Astrocyte (in vitro differentiated cells and primary cell): Measurements from ENCODE around the gene GZMM.

Source experiments
- EZH2 ChIP-seq: IDR thresholded peaks from 2 replicates; pipeline ENCODE4 v1.6.1; 2012; ENCODE audit warnings: mild to moderate bottlenecking, low read length, inconsistent platforms; ENCODE audit not compliant: insufficient read depth
- TF ChIP-seq, protein P1 (sequence below): IDR thresholded peaks from 2 replicates; pipeline ENCODE4 v1.5.1; 2011; ENCODE audit warnings: low read depth, mild to moderate bottlenecking, inconsistent platforms, low read length, moderate library complexity; ENCODE audit not compliant: insufficient read depth

DNA sequence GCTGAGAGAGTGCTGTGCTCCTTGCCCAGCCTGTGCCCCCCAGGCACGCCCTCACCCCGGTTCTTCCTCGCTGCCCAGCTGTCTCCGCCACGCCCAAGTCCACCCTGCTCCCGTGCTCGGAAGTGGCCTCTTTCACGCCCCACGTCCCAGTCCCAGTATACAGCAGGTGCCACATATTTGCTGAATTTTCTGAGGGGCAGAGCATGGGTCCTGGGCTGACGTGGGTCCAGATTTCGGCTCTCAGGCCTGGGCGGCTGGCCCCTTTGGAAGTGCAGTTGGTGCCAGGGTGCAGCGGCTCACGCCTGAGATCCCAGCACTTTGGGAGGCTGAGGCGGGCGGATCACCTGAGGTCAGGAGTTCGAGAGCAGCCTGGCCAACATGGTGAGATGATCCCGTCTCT is 49.2 kb downstream of the GZMM start:
- TF ChIP-seq, protein P1, sequence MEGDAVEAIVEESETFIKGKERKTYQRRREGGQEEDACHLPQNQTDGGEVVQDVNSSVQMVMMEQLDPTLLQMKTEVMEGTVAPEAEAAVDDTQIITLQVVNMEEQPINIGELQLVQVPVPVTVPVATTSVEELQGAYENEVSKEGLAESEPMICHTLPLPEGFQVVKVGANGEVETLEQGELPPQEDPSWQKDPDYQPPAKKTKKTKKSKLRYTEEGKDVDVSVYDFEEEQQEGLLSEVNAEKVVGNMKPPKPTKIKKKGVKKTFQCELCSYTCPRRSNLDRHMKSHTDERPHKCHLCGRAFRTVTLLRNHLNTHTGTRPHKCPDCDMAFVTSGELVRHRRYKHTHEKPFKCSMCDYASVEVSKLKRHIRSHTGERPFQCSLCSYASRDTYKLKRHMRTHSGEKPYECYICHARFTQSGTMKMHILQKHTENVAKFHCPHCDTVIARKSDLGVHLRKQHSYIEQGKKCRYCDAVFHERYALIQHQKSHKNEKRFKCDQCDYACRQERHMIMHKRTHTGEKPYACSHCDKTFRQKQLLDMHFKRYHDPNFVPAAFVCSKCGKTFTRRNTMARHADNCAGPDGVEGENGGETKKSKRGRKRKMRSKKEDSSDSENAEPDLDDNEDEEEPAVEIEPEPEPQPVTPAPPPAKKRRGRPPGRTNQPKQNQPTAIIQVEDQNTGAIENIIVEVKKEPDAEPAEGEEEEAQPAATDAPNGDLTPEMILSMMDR = no peak
- TF ChIP-seq EZH2 = no peak
